Neural cell (in vitro differentiated cells): ENCODE results near the gene PARD3B. TPM values are rescaled to one million over a fixed set of nuclear protein-coding genes. Genes with fewer than 3 reads are reported as not detected.

ENCODE experiments used
- H2AFZ ChIP-seq: fragments of 200-600, 300-800 bp; sonication (generic), shearing (Covaris generic); 2 replicates; pipeline ENCODE4 v1.6.0; 2014; ENCODE audit warnings: low read depth, mild to moderate bottlenecking, antibody characterized with exemption, low read length, moderate library complexity
- H3F3A ChIP-seq: fragments of 200-600 bp; shearing (Covaris generic); 2 replicates; pipeline ENCODE4 v1.6.1; 2016; ENCODE audit warnings: mild to moderate bottlenecking, moderate library complexity, mixed read lengths, antibody characterized with exemption, low read length; ENCODE audit not compliant: insufficient read depth, poor library complexity, severe bottlenecking
- H3K27ac ChIP-seq: fragments of 200-600, 300-800 bp; sonication (generic), shearing (Covaris generic); 2 replicates; pipeline ENCODE4 v1.5.1; 2014; ENCODE audit warnings: mild to moderate bottlenecking, low read length, moderate library complexity
- H3K27me3 ChIP-seq: fragments of 300-800, 200-600 bp; sonication (generic), shearing (Covaris generic); 2 replicates; pipeline ENCODE4 v1.6.0; 2014; ENCODE audit warnings: mild to moderate bottlenecking, low read depth, low read length, moderate library complexity; ENCODE audit not compliant: insufficient read depth
- H3K36me3 ChIP-seq: fragments of 300-800, 200-600 bp; sonication (generic), shearing (Covaris generic); 2 replicates; pipeline ENCODE4 v1.5.1; 2014; ENCODE audit warnings: mild to moderate bottlenecking, antibody characterized with exemption, low read length, moderate library complexity; ENCODE audit not compliant: insufficient read depth
- H3K4me2 ChIP-seq: fragments of 300-800, 200-600 bp; sonication (generic), shearing (Covaris generic); 2 replicates; pipeline ENCODE4 v1.6.0; 2014; ENCODE audit warnings: mild to moderate bottlenecking, low read length
- H3K4me3 ChIP-seq: fragments of 300-800, 200-600 bp; sonication (generic), shearing (Covaris generic); 2 replicates; pipeline ENCODE4 v1.5.1; 2014; ENCODE audit warnings: mild to moderate bottlenecking, low read length, moderate library complexity
- H3K79me2 ChIP-seq: fragments of 200-600 bp; shearing (Covaris generic); replicated peaks from 2 replicates; pipeline ENCODE4 v1.6.0; 2014; ENCODE audit warnings: mild to moderate bottlenecking, low read length, moderate library complexity; ENCODE audit not compliant: insufficient read depth
- H3K9ac ChIP-seq: fragments of 300-800, 200-600 bp; sonication (generic), shearing (Covaris generic); 2 replicates; pipeline ENCODE4 v1.6.1; 2016; ENCODE audit warnings: mild to moderate bottlenecking, low read length, mixed read lengths
- H3K9me2 ChIP-seq: fragments of 200-600 bp; shearing (Covaris generic); 2 replicates; pipeline ENCODE4 v1.6.1; 2016; ENCODE audit warnings: mild to moderate bottlenecking, low read length, mixed read lengths; ENCODE audit not compliant: insufficient read depth
- H3K9me3 ChIP-seq: fragments of 200-600, 300-800 bp; sonication (generic), shearing (Covaris generic); 2 replicates; pipeline ENCODE4 v1.6.1; 2016; ENCODE audit warnings: mild to moderate bottlenecking, mixed run types, low read length, moderate library complexity, mixed read lengths
- H4K20me1 ChIP-seq: fragments of 200-600 bp; shearing (Covaris generic); 2 replicates; pipeline ENCODE4 v1.6.1; 2016; ENCODE audit warnings: mild to moderate bottlenecking, mixed run types; ENCODE audit not compliant: insufficient read depth
- EP300 ChIP-seq: fragments of 450-650 bp; conservative IDR thresholded peaks from 2 replicates; pipeline ENCODE4 v1.6.1; 2014; ENCODE audit warnings: antibody characterized with exemption, mild to moderate bottlenecking, moderate library complexity; ENCODE audit not compliant: poor library complexity, severe bottlenecking
- EZH2 ChIP-seq: fragments of 200-600, 300-800 bp; shearing (Covaris generic), sonication (generic); IDR thresholded peaks from 2 replicates; pipeline ENCODE4 v1.6.1; 2014; ENCODE audit warnings: antibody characterized with exemption, low read length, borderline replicate concordance, mild to moderate bottlenecking; ENCODE audit not compliant: insufficient read depth, poor library complexity, severe bottlenecking
- MXI1 ChIP-seq: fragments of 450-650 bp; conservative IDR thresholded peaks from 2 replicates; pipeline ENCODE4 v1.6.1; 2014; ENCODE audit warnings: antibody characterized with exemption, mild to moderate bottlenecking; ENCODE audit not compliant: poor library complexity, severe bottlenecking
- POLR2AphosphoS5 ChIP-seq: IDR thresholded peaks from 2 replicates; pipeline ENCODE4 v1.6.1; 2012
- RAD21 ChIP-seq: fragments of 450-650 bp; conservative IDR thresholded peaks from 2 replicates; pipeline ENCODE4 v1.6.1; 2014; ENCODE audit warnings: antibody characterized with exemption, mild to moderate bottlenecking, moderate library complexity
- SMC3 ChIP-seq: fragments of 450-650 bp; conservative IDR thresholded peaks from 2 replicates; pipeline ENCODE4 v1.6.1; 2014; ENCODE audit warnings: antibody characterized with exemption, mild to moderate bottlenecking, moderate library complexity; ENCODE audit not compliant: poor library complexity
- TAF1 ChIP-seq: IDR thresholded peaks from 2 replicates; pipeline ENCODE4 v1.6.1; 2012; ENCODE audit warnings: low read depth
- polyA plus RNA-seq: library from polyadenylated mRNA; depleted of rRNA; stranded (reverse); fragments of >200 nt; gene quantifications from 2 replicates; pipeline ENCODE4 v1.2.3, GENCODE V29; 2014
- TF ChIP-seq, protein P1 (sequence below): IDR thresholded peaks from 2 replicates; pipeline ENCODE4 v1.6.1; 2012; ENCODE audit warnings: borderline replicate concordance
- TF ChIP-seq, protein P2 (sequence below): fragments of 450-650 bp; IDR thresholded peaks from 2 replicates; pipeline ENCODE4 v1.5.1; 2014; ENCODE audit warnings: antibody characterized with exemption, mild to moderate bottlenecking, moderate library complexity; ENCODE audit not compliant: poor library complexity, severe bottlenecking

Gene PARD3B
- polyA plus RNA-seq, 1 donor from 2014 or later = 0.54 TPM

DNA sequence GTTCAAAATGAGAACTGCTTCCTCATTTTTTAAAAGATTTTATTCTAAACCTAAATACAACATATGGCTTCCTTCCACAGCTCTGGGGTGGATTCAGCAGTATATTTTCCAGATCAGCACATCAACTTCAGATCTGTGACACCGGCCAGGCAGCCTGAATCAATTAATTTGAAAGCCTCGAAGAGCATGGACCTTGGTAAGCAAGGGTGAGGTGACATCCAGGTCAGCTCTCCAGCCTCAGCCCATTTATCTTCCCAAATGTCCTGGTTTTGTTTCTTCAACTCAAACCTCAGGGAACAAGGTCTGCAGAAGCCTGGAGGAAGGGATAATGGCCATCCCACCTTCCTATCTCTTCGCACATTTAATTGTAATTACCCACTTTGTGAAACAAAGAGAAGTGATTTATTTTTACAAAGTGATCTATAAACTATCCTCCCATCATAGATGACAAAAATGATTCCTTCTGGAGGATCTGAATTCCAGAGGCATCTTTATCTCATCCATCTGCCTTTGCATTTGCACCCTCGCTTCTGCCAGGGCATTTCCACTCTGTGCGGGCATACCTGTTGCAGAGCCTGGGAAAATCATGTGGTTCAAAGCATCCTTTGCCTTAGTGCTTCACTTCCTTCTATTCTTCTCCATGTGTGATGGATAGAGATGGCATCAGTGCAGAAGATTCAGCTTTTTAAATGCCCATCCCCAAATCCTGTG is 648.0 kb downstream of the PARD3B start (continued):
- TF ChIP-seq EZH2 = no peak
- TF ChIP-seq TAF1 = no peak

DNA sequence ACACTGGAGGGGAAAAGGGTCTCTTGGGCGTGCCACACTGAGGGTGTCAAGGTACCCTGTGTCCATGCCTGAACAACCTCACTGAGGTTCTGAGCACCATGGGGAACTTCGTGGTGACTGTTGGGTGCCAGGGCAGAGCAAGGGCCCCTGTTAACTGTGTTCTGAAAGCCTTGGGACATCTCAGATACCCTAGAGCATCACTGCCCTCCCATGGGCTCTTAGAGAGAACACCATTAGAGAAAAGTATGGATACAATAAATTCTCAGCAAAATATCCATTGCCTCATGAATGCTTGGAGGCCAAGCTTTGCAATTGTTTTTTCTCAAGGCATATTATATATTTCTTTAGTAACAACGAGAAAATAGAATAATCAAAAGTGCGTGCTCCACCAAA is 648.6 kb downstream of the PARD3B start:
- TF ChIP-seq POLR2AphosphoS5 = no peak
- no peak for TF ChIP-seq EZH2
- TF ChIP-seq EP300 = no peak
- TF ChIP-seq TAF1 = no peak
- TF ChIP-seq, protein P1, sequence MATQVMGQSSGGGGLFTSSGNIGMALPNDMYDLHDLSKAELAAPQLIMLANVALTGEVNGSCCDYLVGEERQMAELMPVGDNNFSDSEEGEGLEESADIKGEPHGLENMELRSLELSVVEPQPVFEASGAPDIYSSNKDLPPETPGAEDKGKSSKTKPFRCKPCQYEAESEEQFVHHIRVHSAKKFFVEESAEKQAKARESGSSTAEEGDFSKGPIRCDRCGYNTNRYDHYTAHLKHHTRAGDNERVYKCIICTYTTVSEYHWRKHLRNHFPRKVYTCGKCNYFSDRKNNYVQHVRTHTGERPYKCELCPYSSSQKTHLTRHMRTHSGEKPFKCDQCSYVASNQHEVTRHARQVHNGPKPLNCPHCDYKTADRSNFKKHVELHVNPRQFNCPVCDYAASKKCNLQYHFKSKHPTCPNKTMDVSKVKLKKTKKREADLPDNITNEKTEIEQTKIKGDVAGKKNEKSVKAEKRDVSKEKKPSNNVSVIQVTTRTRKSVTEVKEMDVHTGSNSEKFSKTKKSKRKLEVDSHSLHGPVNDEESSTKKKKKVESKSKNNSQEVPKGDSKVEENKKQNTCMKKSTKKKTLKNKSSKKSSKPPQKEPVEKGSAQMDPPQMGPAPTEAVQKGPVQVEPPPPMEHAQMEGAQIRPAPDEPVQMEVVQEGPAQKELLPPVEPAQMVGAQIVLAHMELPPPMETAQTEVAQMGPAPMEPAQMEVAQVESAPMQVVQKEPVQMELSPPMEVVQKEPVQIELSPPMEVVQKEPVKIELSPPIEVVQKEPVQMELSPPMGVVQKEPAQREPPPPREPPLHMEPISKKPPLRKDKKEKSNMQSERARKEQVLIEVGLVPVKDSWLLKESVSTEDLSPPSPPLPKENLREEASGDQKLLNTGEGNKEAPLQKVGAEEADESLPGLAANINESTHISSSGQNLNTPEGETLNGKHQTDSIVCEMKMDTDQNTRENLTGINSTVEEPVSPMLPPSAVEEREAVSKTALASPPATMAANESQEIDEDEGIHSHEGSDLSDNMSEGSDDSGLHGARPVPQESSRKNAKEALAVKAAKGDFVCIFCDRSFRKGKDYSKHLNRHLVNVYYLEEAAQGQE = no peak
- TF ChIP-seq MXI1 = no peak
- TF ChIP-seq RAD21 = no peak
- TF ChIP-seq, protein P2, sequence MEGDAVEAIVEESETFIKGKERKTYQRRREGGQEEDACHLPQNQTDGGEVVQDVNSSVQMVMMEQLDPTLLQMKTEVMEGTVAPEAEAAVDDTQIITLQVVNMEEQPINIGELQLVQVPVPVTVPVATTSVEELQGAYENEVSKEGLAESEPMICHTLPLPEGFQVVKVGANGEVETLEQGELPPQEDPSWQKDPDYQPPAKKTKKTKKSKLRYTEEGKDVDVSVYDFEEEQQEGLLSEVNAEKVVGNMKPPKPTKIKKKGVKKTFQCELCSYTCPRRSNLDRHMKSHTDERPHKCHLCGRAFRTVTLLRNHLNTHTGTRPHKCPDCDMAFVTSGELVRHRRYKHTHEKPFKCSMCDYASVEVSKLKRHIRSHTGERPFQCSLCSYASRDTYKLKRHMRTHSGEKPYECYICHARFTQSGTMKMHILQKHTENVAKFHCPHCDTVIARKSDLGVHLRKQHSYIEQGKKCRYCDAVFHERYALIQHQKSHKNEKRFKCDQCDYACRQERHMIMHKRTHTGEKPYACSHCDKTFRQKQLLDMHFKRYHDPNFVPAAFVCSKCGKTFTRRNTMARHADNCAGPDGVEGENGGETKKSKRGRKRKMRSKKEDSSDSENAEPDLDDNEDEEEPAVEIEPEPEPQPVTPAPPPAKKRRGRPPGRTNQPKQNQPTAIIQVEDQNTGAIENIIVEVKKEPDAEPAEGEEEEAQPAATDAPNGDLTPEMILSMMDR = no peak
- no peak for TF ChIP-seq SMC3
- Histone ChIP-seq H3K9ac (no peak overlapping the region), H3K79me2 (no peaks in the 10 kb centered on the region)

DNA sequence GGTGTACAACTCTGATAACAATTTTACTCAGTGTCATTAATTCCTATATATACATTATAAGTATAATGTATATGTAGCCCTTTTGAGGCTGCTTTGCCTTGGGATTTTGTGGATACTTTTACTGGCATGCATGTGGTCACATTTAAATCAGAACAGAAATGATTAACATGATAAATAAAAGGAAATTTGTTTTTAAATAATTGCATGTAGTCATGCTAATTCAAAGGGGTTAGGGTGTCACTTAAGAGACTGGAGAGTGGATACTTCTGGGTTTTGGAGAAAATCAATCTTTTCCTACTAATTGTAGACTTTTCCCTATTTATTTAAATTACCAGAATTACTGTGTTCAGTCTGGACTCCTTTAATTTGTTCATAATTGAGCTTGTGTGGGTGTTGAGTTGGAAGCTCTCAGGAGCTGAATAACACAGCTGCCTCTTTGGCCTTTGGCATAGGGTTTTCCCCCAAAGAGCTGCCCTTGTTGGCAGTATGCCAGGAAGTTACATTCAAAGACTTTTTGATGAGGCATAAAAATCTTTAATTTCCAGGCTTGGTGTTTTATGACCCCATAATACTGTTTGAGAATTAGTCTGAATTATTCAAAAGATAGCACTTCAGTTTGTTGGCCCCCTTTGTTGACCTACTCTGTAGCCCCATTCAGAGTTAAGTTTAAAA is 652.3 kb downstream of the PARD3B start:
- H2AFZ ChIP-seq = no peak overlapping the region

More for the DNA sequence above, 648.6 kb downstream of the PARD3B start:
- Histone ChIP-seq H3K9me2 (no peaks in the 10 kb centered on the region), H3K27me3 (no peaks in the 10 kb centered on the region), H3K4me3 (no peak overlapping the region), H3F3A (no peaks in the 10 kb centered on the region), H3K27ac (no peak overlapping the region), H4K20me1 (no peaks in the 10 kb centered on the region), H3K9me3 (no peaks in the 10 kb centered on the region), H3K36me3 (no peaks in the 10 kb centered on the region), H2AFZ (no peak overlapping the region), H3K4me2 (no peak overlapping the region)

More for the DNA sequence above, 652.3 kb downstream of the PARD3B start:
- Histone ChIP-seq H3K9ac (no peak overlapping the region), H3K4me3 (no peak overlapping the region), H3K36me3 (no peaks in the 10 kb centered on the region), H3K9me2 (no peaks in the 10 kb centered on the region), H3F3A (no peaks in the 10 kb centered on the region), H3K9me3 (no peaks in the 10 kb centered on the region), H3K27ac (no peak overlapping the region), H4K20me1 (no peaks in the 10 kb centered on the region), H3K4me2 (no peak overlapping the region), H3K27me3 (no peaks in the 10 kb centered on the region), H3K79me2 (no peaks in the 10 kb centered on the region)
- TF ChIP-seq EZH2 (no peak), POLR2AphosphoS5 (no peak), SMC3 (no peak), TAF1 (no peak), MXI1 (no peak), EP300 (no peak), RAD21 (no peak)
- TF ChIP-seq, protein P2 = no peak
- TF ChIP-seq, protein P1 = no peak
